GM13977 (cell line): Measurements from ENCODE around the gene FARS2.

Experiments
- DNase-seq: peaks from one replicate; pipeline ENCODE4 v3.0.0; 2012; ENCODE audit warnings: low spot score
- CTCF ChIP-seq: IDR thresholded peaks from 2 replicates; pipeline ENCODE4 v1.5.1; 2012; ENCODE audit warnings: mild to moderate bottlenecking, control low read depth; ENCODE audit not compliant: insufficient read depth; ENCODE audit errors: extremely low read depth, missing control alignments
- in situ Hi-C: fragments of 300-500 bp; cut with MboI; formaldehyde crosslinking; loops from one replicate; pipeline ENCODE4 v1.12.0; 2022; ENCODE audit warnings: low sequenced_read_pairs, low pct_unique_long_range_greater_than_20kb, mixed read lengths, inconsistent platforms; ENCODE audit not compliant: unreplicated experiment

FARS2 gene

GRCh38 chr6:5606546-5606945, 345.2 kb downstream of the FARS2 start:
- TF ChIP-seq CTCF: no peak
- DNase-seq: no peak
- in situ Hi-C loops: no loop called here

GRCh38 chr6:5610640-5611039, 349.3 kb downstream of the FARS2 start:
- no peak for DNase-seq
- in situ Hi-C loops: no loop called here
- TF ChIP-seq CTCF: no peak

GRCh38 chr6:5617179-5617578, 355.9 kb downstream of the FARS2 start:
- TF ChIP-seq CTCF: no peak
- no peak for DNase-seq
- in situ Hi-C loops: no loop called here

- in situ Hi-C loops: no loop called here
- DNase-seq: no peak
- no peak for TF ChIP-seq CTCF
Measured at GRCh38 chr6:5619249-5619648, 357.9 kb downstream of the FARS2 start.

GRCh38 chr6:5622276-5623005, 361.1 kb downstream of the FARS2 start:
- TF ChIP-seq CTCF: no peak
- no peak for DNase-seq
- in situ Hi-C loops: no loop called here

- no peak for DNase-seq
- TF ChIP-seq CTCF: no peak
- in situ Hi-C loops: no loop called here
Measured at GRCh38 chr6:5623769-5624168, 362.5 kb downstream of the FARS2 start.
